HG02678 (cell line): ENCODE measurements around the gene IKZF2.

ENCODE experiments used
- ATAC-seq: cut with Tn5 transposase; IDR thresholded peaks from one replicate; pipeline ENCODE4 v1.9.1; 2021; ENCODE audit warnings: mild to moderate bottlenecking, moderate library complexity; ENCODE audit not compliant: unreplicated experiment

The IKZF2 gene

DNA sequence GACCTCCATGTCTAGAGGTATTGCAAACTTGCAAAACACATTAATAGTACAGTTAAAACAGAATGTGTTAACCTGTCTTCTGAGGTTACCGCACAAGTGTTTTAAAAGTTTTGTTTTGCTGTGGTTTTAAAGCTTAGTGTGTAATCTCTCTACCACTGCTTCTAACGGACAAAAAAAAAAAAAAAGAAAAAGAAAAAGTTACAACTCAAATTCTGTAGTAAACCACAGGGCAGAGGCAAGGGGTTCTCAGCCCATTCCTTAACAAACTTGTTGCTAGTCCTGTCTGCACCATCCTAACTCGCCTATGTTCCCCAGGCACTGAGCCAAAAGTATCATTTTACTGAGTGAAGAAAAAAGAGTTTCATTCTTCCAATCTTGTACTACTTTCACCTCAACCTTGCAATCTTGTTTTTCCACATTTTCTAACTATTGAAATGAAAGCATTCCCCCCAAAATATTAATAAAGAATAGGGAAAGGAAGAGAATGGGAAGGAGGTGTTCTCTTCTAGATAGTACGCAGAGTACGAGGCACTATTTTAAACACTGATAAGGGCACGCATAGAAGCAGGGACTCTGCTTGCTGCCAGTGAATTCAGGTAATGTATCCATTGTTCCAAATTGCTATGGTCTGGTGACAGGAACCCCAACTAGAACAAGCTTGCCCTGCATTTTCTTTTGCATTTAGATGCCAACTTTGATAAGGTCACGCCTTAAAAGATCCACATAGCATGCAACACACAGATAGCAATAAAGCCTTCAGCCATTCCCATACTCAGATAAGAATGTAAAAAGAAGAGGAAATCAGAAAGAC is 47.1 kb downstream of the IKZF2 start:
- ATAC-seq, result no peak

DNA sequence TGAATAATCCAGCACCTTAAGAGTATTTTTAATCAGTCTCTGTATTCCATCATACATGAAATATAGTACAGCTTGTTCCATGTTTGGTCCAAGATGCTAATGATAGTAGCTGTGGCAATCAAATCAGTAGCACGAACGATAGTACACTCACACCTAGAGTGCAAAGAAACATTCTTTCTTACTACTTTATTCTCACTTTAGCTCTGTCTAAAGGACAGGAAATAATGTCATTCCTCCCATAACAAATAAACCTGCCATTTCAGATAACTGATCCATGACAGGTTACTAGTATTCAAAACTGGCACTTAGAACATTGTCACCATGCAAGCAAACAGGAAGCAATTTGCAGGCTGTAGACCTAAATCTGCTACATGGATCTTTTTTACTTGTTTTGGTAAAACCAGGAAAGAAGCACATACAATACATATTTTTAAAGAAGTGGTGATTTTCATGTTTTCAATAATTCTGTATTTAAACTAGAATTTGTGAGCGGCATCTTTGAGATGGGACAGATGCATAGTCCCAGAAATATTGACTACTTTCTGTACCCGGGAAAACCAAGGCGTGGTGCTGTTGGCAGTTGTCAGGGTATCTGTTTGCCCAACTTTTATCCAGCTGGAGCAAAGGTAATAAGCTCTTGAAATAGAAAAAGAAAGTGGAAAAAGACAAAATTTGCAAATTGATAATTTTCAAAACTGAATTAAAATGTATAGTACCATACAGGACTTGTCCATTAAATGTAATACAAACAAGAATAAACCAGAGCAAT is 49.5 kb downstream of the IKZF2 start:
- ATAC-seq, result no peak

DNA sequence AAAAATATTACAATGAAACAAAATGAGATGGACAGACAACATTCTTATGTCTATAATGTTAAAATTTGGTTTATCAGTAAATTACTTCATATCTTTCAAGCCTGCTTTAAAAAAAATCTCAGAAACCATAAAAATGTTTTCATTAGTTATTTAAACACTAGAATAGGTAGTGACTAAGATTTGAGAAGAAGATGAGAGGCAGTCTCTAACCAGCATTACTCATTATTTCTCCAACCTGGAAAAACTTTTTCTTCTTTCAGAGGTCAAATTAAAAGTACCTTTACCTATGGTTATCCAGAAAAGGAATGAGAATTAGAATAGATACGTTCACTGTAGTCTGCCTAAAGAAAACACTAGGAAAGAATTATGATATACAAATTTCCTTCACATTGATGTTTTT is 50.3 kb downstream of the IKZF2 start:
- ATAC-seq, result no peak

DNA sequence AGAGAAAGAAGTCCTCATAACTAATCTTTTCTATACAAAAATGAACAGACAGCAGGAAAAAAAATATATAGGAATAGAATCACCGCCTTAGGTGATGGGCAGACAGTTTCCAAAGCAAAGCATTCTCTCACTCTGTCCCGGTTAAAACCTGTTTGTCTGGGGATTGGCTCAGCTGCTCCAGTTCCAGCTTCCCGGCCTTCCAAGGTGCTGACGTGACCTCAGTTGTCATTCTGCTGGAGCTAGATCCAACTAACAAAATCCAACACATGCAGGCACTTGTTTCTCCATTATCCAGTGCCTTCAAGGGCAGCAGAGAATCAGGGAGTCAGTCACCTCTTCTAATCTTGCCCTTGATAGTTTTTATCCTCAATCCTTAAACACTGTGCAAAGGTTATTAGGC is 52.8 kb downstream of the IKZF2 start:
- no peak for ATAC-seq

DNA sequence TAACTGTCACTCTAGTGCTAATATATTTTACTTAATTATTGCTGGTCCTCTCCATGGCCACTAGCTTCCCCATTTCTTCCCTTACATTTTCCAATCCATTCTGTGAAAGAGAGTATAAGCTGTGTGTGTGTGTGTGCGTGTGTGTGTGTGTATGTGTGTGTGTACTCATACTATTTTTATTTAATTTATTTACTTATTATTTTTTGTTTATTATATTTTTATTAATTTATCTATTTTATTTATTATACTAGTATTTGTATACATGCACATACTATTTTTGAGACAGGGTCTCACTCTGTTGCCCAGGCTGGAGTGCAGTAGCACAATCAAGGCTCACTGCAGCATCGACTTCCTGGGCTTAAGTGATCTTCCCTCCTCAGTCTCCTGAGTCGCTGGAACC is 59.6 kb downstream of the IKZF2 start:
- ATAC-seq, result no peak

DNA sequence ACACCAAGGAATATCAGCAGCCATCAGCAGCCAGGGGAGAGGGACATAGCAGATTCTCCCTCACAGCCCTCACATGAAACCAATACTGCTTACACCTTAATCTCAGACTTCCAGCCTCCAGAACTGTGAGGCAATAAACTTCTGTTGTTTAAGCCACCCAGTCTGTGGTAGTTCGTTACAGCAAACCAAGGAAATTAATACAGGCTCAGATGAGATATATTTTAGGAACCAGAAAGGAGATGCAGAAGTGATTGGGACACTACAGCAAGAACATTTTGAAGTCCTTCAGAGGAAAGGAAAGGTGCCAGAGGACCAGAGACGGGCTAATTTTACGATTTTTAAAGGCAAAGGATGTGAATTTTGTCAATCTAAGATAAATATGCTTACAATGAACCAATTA is 60.6 kb downstream of the IKZF2 start:
- ATAC-seq, result no peak

DNA sequence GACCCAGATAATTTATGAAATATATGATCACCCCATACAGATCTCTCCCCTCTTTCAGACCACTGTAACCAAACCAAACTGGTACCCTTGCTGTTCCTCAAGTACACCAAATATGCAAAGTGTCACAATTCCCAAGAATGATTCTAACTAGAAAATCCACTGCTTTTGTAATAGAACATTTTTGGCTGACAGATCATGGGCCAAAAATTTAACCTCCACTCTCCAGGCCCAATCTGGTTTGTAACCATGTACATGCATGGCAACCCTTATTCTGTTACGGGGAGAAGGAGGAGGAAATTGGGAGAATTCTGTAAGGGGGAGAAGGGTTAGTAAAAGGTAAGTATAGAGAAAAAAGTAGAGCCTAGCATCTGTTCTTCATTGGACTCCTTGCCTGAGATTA is 62.0 kb downstream of the IKZF2 start:
- ATAC-seq, result no peak

DNA sequence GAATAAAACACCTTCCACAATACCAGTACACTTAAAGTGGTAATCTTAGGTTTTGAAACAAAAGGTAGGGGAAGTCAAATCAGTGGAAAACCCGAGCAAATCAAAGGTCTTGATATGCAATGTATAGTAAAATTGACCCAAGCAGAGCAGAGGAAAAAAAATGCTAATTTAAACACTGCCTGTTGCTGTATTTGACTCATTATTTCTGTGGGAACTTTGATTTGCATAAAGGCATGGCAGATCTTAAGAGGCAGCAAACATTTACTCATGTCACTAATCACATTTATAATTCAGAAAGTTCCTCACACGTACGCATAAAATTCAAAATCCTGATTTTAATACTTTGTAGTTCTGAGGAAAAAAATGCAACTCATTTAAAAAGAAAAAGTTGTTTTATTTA is 64.4 kb downstream of the IKZF2 start:
- ATAC-seq, result peak; percentile 63

DNA sequence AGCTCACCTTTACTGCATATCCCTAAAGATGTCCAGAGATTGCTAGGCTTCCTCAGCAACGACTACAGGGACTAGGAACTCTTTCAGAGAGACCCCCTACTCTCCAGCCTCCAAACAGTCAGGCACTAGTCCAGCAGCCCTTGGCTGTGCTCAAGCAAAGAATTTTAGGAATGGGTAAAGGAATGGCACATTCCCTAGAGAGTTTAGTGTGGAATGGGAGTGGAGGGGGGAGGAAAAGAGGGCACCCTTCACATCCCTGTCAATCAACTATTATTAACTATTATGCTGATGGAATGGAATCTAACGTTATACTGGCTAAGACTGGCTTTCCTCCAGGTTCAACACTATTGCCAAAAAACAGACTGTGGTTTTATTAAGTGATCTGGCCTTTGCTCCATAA is 64.8 kb downstream of the IKZF2 start:
- no peak for ATAC-seq

DNA sequence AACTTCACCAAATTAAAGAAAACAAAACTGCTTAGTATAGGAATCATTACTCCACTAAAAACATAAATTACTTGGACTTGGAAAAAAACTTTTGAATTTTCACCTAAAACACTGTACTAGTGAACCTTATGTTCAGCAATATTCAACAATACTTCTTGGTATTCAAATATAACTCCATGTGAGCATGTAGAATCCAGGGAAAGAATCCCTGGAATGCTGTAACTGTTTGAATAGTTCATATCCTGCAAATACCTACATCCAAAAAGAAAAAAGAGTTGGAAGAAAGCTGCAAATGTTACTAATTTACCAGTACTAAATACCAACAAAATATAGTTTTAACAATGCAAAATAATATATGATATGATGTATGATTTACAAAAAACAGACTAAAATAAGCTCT is 65.4 kb downstream of the IKZF2 start:
- no peak for ATAC-seq

DNA sequence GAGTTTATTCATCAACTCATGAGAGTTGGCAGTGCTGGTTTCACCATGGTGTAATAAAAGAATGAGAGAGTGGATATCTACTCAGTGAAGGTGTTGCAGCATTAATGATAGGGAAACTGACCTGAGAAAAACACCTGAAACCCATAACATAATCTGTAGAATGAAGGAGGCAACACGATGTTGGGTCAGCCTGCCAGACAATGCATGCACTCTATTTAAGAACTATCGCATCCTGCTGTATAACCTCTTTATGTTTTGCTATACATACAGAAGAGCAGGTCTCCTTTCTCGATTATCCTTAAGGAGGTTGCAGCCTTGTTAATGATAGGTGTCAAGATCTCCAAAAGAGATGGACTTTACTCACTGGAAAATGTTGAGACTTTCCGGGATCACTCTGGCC is 65.9 kb downstream of the IKZF2 start:
- ATAC-seq, result no peak

DNA sequence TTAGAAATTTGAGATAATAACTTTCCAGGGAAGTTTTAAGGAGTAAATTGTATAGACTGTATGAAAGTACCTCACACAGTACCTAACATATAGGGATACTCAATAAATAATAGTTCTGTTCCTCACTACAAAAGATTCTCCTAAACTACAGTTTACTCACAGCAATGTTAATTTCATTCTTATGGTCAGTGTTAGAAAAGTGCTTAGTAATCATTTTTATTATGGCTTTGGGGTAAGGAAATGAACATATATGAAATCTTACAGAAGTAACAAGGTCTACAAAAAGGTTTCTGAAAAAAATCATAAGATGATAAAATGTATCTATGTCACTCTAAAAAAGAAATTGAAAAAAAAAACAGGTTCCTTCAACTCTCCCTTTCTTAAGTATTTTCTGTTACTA is 67.2 kb downstream of the IKZF2 start:
- ATAC-seq, result no peak

DNA sequence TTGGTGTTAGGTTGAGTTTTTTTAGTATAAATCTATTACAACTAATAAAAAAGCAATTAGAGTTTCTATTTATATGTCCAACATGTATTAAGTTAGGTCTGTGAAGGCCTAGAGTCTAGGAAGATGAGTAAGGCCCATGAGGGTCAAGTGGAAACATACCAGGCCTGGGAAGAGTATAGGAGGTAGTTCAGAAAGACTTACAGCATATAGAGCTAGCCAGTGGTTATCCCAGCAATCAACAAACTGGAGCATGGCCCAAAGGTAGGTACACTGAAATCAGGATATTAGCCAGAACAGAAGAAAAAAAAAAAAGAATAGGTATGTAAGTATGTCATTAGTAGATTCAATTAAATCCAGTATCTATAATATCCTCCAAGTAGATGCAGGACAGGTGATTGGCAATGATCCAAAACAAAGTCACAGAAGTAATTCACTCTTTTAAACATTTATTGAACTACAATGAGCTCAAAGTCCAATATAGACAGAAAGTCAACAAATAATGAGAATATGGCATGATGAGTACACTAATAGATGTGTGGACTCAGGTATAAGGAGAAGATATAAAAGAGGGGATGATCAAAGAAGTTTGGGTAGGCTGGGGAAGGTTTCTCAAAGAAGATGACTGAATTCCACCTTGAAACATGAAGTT is 70.3 kb downstream of the IKZF2 start:
- no peak for ATAC-seq

DNA sequence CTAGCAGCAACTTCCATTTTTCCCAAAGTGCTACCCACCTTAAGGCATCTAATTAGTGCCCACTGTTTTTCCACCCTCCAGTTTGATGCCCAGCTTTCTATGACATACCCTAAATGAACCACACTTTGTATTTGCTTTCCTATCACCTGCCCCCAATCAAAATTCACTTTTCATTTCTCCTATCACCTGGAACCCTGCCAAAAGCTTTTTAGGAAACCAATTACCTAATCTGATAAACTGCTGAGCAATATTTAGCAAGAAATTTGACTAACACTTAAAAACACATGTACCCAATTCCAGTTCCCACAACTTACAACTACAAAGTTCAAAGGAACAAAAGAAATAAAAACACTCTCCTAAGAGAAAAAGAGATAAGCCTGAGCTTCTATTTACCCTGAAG is 71.7 kb downstream of the IKZF2 start:
- no peak for ATAC-seq

DNA sequence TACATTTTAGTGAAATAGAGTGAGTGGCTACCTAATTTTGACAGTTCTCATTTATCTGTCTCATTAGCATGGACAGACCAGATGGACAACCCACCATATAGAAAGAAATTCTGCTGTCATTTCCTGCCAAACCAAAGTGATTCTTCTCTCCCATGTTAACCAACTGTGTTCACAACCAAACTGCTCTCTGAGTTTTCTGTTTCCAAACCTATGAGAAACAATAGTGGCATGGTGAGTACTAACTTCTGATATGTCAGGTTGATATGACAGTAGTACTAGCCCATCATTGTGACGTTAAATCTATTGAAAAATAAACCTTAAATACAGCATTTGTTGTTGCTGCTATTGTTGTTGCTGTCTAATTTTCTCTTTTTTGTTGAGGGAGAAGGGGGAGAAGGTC is 72.7 kb downstream of the IKZF2 start:
- ATAC-seq, result no peak

DNA sequence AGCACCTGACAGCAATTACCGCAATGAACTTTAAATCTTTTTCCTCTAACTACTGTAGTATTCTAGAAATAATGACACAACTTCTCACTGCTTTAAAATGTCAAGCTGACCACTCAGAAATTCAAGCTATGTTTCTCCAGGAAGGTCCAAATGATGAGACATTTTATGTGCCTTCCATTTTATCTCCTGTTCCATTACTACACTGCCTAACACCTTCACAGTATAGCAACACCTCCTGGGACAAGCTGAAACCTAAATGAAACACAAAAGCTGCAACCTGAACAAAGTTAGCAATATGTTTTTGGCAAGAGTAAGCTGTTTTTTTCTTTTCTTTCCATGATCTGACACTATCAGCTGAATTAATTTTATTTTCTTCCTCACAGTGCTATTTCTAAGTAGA is 81.9 kb downstream of the IKZF2 start:
- ATAC-seq, result no peak

DNA sequence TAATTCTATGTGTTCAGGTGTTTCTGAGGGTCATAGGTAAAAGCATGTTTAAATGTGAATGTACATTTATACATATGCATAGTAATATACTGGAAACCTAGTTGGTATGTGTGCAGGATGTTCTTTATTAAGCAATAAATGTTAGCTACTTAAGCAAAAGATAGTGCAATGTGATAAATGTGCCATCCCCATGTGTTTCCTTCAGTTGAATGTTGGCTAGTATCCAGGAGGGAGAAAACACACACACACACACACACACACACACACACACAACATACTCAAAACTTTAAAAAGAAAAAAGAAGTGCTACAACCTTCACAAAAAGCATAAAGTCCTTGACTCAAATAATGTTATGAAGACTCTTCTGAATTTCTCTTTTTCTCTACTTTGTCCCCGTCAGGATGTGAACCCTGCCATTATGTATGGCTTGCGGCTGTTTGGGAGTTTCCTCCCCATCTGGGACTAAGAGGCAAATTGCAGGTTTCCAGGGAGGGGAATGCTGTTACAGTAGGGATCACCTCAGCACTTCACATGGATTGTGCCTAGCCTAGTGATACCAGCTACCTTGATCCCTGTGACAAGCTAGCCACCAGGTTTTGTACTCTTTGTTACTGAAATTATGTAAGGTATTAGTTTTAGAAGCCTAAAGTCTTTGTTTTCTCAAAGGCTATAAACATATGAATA is 82.6 kb downstream of the IKZF2 start:
- no peak for ATAC-seq

DNA sequence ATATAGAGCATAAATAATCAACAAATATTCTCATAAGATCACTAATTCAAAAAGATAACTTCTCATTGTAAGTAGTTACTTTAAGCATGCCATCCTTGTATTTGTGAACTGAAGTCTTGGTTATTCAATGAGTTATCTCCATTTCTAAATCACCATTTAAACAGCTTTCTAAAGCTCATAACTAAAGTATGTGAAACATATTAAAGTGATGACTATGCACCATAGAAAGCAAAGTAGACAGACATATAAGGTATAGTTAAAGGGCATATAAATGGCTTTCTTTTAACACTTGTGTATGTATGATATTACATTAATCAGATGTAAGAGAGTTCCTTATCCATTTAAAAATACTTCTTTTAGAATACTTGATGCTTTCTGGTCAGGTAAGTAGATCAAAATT is 83.5 kb downstream of the IKZF2 start:
- no peak for ATAC-seq

DNA sequence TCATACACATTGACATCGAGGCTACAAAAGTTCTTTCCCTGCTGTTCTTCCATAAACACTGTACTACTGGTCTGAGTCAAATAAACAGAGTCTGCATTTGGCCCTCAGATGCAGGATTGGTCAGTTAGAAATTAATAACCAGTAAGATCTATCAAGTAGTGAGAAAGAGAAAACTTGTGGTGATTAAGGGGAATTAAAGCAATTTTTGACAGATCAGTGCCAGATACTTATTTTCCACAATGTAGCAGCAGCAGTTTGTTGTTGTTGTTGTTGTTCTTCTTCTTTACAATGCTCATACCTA is 85.0 kb downstream of the IKZF2 start:
- ATAC-seq, result no peak

DNA sequence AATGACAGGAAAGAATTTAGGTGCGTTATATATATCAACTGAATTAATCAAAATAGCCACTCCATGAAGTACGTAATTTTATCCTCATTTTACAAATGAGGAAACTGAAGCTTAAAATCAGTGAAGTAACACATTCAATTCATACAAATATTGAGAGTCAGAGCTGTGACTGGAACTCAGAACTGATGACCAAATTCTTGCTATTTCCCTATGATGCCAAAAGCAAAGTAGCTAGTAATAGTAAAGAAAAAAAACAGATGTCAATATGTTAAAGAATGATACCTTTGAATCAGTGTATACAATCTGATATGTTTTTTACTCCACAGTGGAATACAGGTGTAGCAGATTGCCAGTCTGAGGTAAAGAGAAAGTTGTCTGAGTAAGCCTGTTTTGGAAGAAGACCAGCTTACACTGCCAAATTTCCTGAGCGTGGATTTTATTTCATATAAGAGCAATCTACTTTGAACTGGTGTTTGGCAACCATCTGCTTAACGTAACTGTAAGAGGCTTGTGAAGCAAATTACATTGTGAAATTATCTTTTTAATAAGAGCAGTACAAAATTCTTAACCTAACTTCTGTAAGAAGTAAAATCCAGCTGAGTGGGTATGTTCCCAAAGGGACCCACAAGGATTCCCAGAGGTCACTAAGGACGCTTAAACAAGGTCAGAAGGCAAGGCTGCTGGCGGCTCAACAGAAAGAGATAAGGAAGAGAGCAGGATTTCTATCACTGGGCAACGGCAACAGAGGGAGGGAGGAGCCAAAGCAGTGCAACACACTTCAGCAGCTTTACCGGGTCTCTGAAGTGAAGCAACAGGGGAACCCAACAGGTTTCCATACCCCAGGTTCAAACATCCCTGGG is 85.6 kb downstream of the IKZF2 start:
- ATAC-seq, result peak; percentile 55

DNA sequence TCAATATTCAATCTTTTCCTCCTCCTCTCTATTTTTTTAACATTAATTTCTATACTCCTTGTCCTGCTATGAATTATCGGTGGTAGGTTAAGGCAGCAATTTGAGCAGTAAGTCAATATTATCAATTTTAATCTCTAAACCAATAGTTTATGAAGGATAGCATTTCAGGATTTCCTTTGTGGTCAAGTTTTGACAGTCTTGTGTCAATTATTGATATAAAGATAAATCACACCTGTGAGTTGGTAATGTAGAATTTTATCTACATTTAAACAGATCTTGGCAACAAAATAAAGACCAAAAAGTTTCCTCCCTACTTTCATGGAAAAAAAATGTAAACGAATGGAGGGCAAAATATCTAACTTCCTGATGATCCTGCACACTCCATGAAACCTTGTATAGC is 87.3 kb downstream of the IKZF2 start:
- no peak for ATAC-seq
